GM21576 (cell line): Measurements from ENCODE around the gene ALKBH4.
"Not testable (repeated sequence)": the region's sequence is repeated elsewhere in the genome, so short reads cannot be mapped to it uniquely, and the experiment has no call there.

ENCODE experiments used
- ATAC-seq: cut with Tn5 transposase; IDR thresholded peaks from one replicate; pipeline ENCODE4 v1.9.1; 2021; ENCODE audit warnings: mild to moderate bottlenecking, moderate library complexity; ENCODE audit not compliant: unreplicated experiment

Gene ALKBH4

GRCh38 chr7:102464577-102465280 is at the start of gene ALKBH4, which contains the start of gene LRWD1:
ALKBH4 (minus strand) TSS chr7:102464863; CDS start chr7:102464836, 27 bp downstream.
LRWD1 (plus strand) TSS chr7:102464984; CDS start chr7:102465081, 97 bp downstream.
- peak; percentile 77 for ATAC-seq

- ATAC-seq, result not testable (repeated sequence)
These were observed 48.1 kb upstream of the ALKBH4 start for GRCh38 chr7:102512642-102513221.

GRCh38 chr7:102511860-102512522 is 47.3 kb upstream of the ALKBH4 start:
- ATAC-seq, result peak; percentile 36

- ATAC-seq, result not testable (repeated sequence)
These were observed 45.9 kb upstream of the ALKBH4 start for GRCh38 chr7:102510575-102510974.

- not testable (repeated sequence) for ATAC-seq
These were observed 42.9 kb upstream of the ALKBH4 start for GRCh38 chr7:102507410-102508088.

GRCh38 chr7:102505298-102506185 is 40.9 kb upstream of the ALKBH4 start:
- ATAC-seq, result not testable (repeated sequence)

- ATAC-seq, result not testable (repeated sequence)
These were observed 38.5 kb upstream of the ALKBH4 start for GRCh38 chr7:102503141-102503540.

GRCh38 chr7:102498321-102498720 is 33.7 kb upstream of the ALKBH4 start:
- not testable (repeated sequence) for ATAC-seq

GRCh38 chr7:102497308-102497707 is 32.6 kb upstream of the ALKBH4 start:
- ATAC-seq, result not testable (repeated sequence)

- not testable (repeated sequence) for ATAC-seq
These were observed 32.2 kb upstream of the ALKBH4 start for GRCh38 chr7:102496861-102497260.

GRCh38 chr7:102494473-102495149 is 29.9 kb upstream of the ALKBH4 start:
- ATAC-seq, result peak; percentile 45

GRCh38 chr7:102494026-102494425 is 29.4 kb upstream of the ALKBH4 start:
- not testable (repeated sequence) for ATAC-seq

- ATAC-seq, result peak; percentile 35
These were observed 28.7 kb upstream of the ALKBH4 start for GRCh38 chr7:102493220-102493935.

- peak; percentile 50 for ATAC-seq
These were observed 25.9 kb upstream of the ALKBH4 start for GRCh38 chr7:102490529-102491075.

- ATAC-seq, result not testable (repeated sequence)
These were observed 19.7 kb upstream of the ALKBH4 start for GRCh38 chr7:102484317-102484716.

GRCh38 chr7:102481962-102482361 is 17.3 kb upstream of the ALKBH4 start:
- ATAC-seq, result not testable (repeated sequence)

- ATAC-seq, result not testable (repeated sequence)
These were observed 15.4 kb upstream of the ALKBH4 start for GRCh38 chr7:102479982-102480637.

- ATAC-seq, result peak; percentile 19
These were observed 14.5 kb upstream of the ALKBH4 start for GRCh38 chr7:102479209-102479584.
